Measurements from ENCODE around the gene MTMR11. TPM values are rescaled to one million over a fixed set of nuclear protein-coding genes. Genes with fewer than 3 reads are reported as not detected.
"Not testable (repeated sequence)": the region's sequence is repeated elsewhere in the genome, so short reads cannot be mapped to it uniquely, and the experiment has no call there.

The MTMR11 gene
- total and polyA plus RNA-seq, 8 donors: 1.7 to 11.8 (median 4.4) TPM

- Histone ChIP-seq H3K36me3 (peaks cover 0 to 19% (median 1%) of the 10 kb centered on the region in 3 donors), H3K9me3 (no peaks in the 10 kb centered on the region), H3K27me3 (no peaks in the 10 kb centered on the region), H3K4me3 (no peak overlapping the region), H3K4me1 (peaks cover 0 to 8% (median 0%) of the 10 kb centered on the region in 3 donors), H3K27ac (no peak overlapping the region)
- intact Hi-C loops (cut with DNase I): loop anchor here in 2 of 3 donors (10.0 kb wide), 2 partner anchors 79 to 209 kb away; no protein-coding TSS in a partner anchor
- WGBS, 2 donors: 48 to 50% methylated on average over 3 of the region's 3 CpGs
- no peak for TF ChIP-seq CTCF (IDR thresholded peaks at IDR 0.05)
- DNase-seq: no peak
- peak in 3 of 4 donors; percentile 33 to 34 (median 33) for ATAC-seq
- no peak for FAIRE-seq
Measured at GRCh38 chr1:149965440-149965839, 28.8 kb upstream of the MTMR11 start.

GRCh38 chr1:149963358-149963757 is 26.7 kb upstream of the MTMR11 start:
- H3K4me3 ChIP-seq: no peak overlapping the region
- FAIRE-seq: no peak
- H3K27ac ChIP-seq: peak overlapping the region in 2 of 4 donors; percentile 35 to 41
- TF ChIP-seq CTCF (IDR thresholded peaks at IDR 0.05): no peak
- peak in 1 of 4 donors; percentile 23 for ATAC-seq
- WGBS, 2 donors: 41 to 42% methylated on average over 3 of the region's 3 CpGs
- no peaks in the 10 kb centered on the region for H3K9me3 ChIP-seq
- intact Hi-C loops (cut with DNase I): loop anchor here (5.0 to 10.0 kb wide), 4 partner anchors 81 to 211 kb away; no protein-coding TSS in a partner anchor
- peaks cover 0 to 7% (median 0%) of the 10 kb centered on the region in 3 donors for H3K36me3 ChIP-seq
- peaks cover 0 to 8% (median 0%) of the 10 kb centered on the region in 3 donors for H3K4me1 ChIP-seq
- DNase-seq: no peak
- H3K27me3 ChIP-seq: no peaks in the 10 kb centered on the region

- Histone ChIP-seq H3K27ac (peak overlapping the region in 2 of 4 donors; percentile 41 to 48), H3K4me3 (no peak overlapping the region), H3K36me3 (peaks cover 0 to 11% (median 0%) of the 10 kb centered on the region in 3 donors), H3K27me3 (no peaks in the 10 kb centered on the region), H3K9me3 (no peaks in the 10 kb centered on the region), H3K4me1 (peaks cover 0 to 8% (median 0%) of the 10 kb centered on the region in 3 donors)
- no peak for FAIRE-seq
- no peak for ATAC-seq
- no peak for TF ChIP-seq CTCF (IDR thresholded peaks at IDR 0.05)
- intact Hi-C loops (cut with DNase I): loop anchor here (5.0 to 10.0 kb wide), 4 partner anchors 82 to 212 kb away; no protein-coding TSS in a partner anchor
- 68 to 80% methylated on average over 2 of the region's 2 CpGs for WGBS, 2 donors
- no peak for DNase-seq
Measured at GRCh38 chr1:149962736-149963135, 26.1 kb upstream of the MTMR11 start.

- ATAC-seq (peak; percentile 83 to 97 (median 96)), DNase-seq (peak in 4 of 6 donors; percentile 34 to 71 (median 42)), FAIRE-seq (no peak)
- Histone ChIP-seq H3K9me3 (no peaks in the 10 kb centered on the region), H3K4me1 (peaks cover 0 to 8% (median 0%) of the 10 kb centered on the region in 3 donors), H3K4me3 (no peak overlapping the region), H3K27ac (peak overlapping the region in 2 of 4 donors; percentile 41 to 48), H3K27me3 (no peaks in the 10 kb centered on the region), H3K36me3 (peaks cover 0 to 13% (median 0%) of the 10 kb centered on the region in 3 donors)
- TF ChIP-seq CTCF (IDR thresholded peaks at IDR 0.05): peak; percentile 37 to 64 (median 55)
- 19 to 21% methylated on average over 3 of the region's 3 CpGs for WGBS, 2 donors
- intact Hi-C loops (cut with DNase I): loop anchor here (5.0 to 10.0 kb wide), 4 partner anchors 83 to 213 kb away; no protein-coding TSS in a partner anchor
Measured at GRCh38 chr1:149962039-149962647, 25.5 kb upstream of the MTMR11 start.

GRCh38 chr1:149957548-149957947 is 20.9 kb upstream of the MTMR11 start:
- H3K36me3 ChIP-seq; ATAC-seq; H3K4me1 ChIP-seq; H3K27ac ChIP-seq; H3K4me3 ChIP-seq; intact Hi-C loops (cut with DNase I); FAIRE-seq; DNase-seq; H3K9me3 ChIP-seq; H3K27me3 ChIP-seq: not testable (repeated sequence)
- WGBS, 2 donors: 95 to 97% methylated on average over 14 of the region's 14 CpGs

Data from pancreas (tissue), 10 donors.